IMR-90 (cell line): ENCODE measurements around the gene ZNF497. TPM values are rescaled to one million over a fixed set of nuclear protein-coding genes. Genes with fewer than 3 reads are reported as not detected.

ENCODE experiments used
- ATAC-seq: fragments of 200-7000 bp; cut with Tn5 transposase; 2 replicates; pipeline ENCODE4 v1.9.1; 2020; ENCODE audit warnings: low read depth, mild to moderate bottlenecking, moderate library complexity
- BruUV-seq: library from RNA; stranded (reverse); fragments of 400-500 nt; replicated peaks from 2 replicates; lab custom pipeline; 2021; lab: Mats Ljungman, UMichigan
- CTCF ChIA-PET: fragments of 300-600 bp; formaldehyde crosslinking; extraction: SDS; loops from one replicate; lab custom pipeline; 2021; ENCODE audit warnings: antibody characterized with exemption; lab: Yijun Ruan, JAX
- POLR2A ChIA-PET: fragments of 300-600 bp; sonication (Branson Sonifier 250); formaldehyde crosslinking; loops from one replicate; lab custom pipeline; 2022; ENCODE audit warnings: antibody characterized with exemption; ENCODE audit not compliant: unreplicated experiment; lab: Charles Lee
- DNase-seq: peaks from one replicate; pipeline ENCODE4 v3.0.0; 2013
- H2AFZ ChIP-seq: replicated peaks from 2 replicates; pipeline ENCODE3; 2013; ENCODE audit warnings: low read length, mild to moderate bottlenecking; ENCODE audit not compliant: poor library complexity
- H2AK5ac ChIP-seq: 2 replicates; pipeline ENCODE4 v1.6.1; 2013; ENCODE audit warnings: low read depth, low read length, inconsistent platforms
- H2AK9ac ChIP-seq: replicated peaks from 2 replicates; pipeline ENCODE3; 2013; ENCODE audit warnings: mild to moderate bottlenecking, low read depth, low read length, moderate library complexity; ENCODE audit not compliant: poor library complexity
- H2BK120ac ChIP-seq: 2 replicates; pipeline ENCODE4 v1.6.1; 2013; ENCODE audit warnings: low read depth, low read length, inconsistent platforms
- H2BK15ac ChIP-seq: 3 replicates; pipeline ENCODE4 v1.6.1; 2013; ENCODE audit warnings: low read depth, low read length, inconsistent platforms
- H2BK20ac ChIP-seq: 2 replicates; pipeline ENCODE4 v1.6.1; 2013; ENCODE audit warnings: low read depth, mild to moderate bottlenecking, inconsistent platforms, low read length, moderate library complexity
- H2BK5ac ChIP-seq: 2 replicates; pipeline ENCODE4 v1.6.1; 2013; ENCODE audit warnings: mild to moderate bottlenecking, low read depth, low read length, inconsistent platforms; ENCODE audit not compliant: poor library complexity, severe bottlenecking
- H3K14ac ChIP-seq: replicated peaks from 2 replicates; pipeline ENCODE4 v1.6.1; 2013; ENCODE audit warnings: low read depth, low read length, inconsistent platforms
- H3K18ac ChIP-seq: 2 replicates; pipeline ENCODE4 v1.6.1; 2013; ENCODE audit warnings: low read depth, low read length, control low read depth
- H3K23ac ChIP-seq: 2 replicates; pipeline ENCODE4 v1.6.1; 2013; ENCODE audit warnings: low read depth, low read length, inconsistent platforms
- H3K27ac ChIP-seq: 2 replicates; pipeline ENCODE4 v1.5.1; 2013; ENCODE audit warnings: mild to moderate bottlenecking, control low read depth, low read length; ENCODE audit not compliant: insufficient read depth
- H3K27me3 ChIP-seq: 2 replicates; pipeline ENCODE4 v1.6.1; 2013; ENCODE audit warnings: low read length; ENCODE audit not compliant: control insufficient read depth, insufficient read depth
- H3K36me3 ChIP-seq: 2 replicates; pipeline ENCODE4 v1.6.1; 2013; ENCODE audit warnings: low read length, mixed read lengths; ENCODE audit not compliant: control insufficient read depth, insufficient read depth
- H3K4ac ChIP-seq: 2 replicates; pipeline ENCODE4 v1.6.1; 2013; ENCODE audit warnings: low read depth, low read length, inconsistent platforms
- H3K4me1 ChIP-seq: 2 replicates; pipeline ENCODE4 v1.6.1; 2013; ENCODE audit warnings: low read length, mixed read lengths; ENCODE audit not compliant: control insufficient read depth, insufficient read depth
- H3K4me2 ChIP-seq: 2 replicates; pipeline ENCODE4 v1.6.1; 2013; ENCODE audit warnings: low read depth, mild to moderate bottlenecking, control low read depth, low read length, moderate library complexity
- H3K4me3 ChIP-seq: 2 replicates; pipeline ENCODE4 v1.5.1; 2013; ENCODE audit warnings: low read depth, mild to moderate bottlenecking, control low read depth, low read length, moderate library complexity; ENCODE audit not compliant: insufficient read depth
- H3K56ac ChIP-seq: 2 replicates; pipeline ENCODE4 v1.6.1; 2013; ENCODE audit warnings: low read length, inconsistent platforms; ENCODE audit not compliant: insufficient read depth; ENCODE audit errors: extremely low read depth
- H3K79me1 ChIP-seq, 2 experiments: 2 replicates each; pipeline ENCODE4 v1.6.1; 2013; ENCODE audit warnings: low read length in 2 of 2, inconsistent platforms in 1 of 2, low read depth in 1 of 2
- H3K9ac ChIP-seq: 2 replicates; pipeline ENCODE4 v1.6.1; 2013; ENCODE audit warnings: low read depth, low read length, control low read depth
- H3K9me1 ChIP-seq: 2 replicates; pipeline ENCODE4 v1.6.1; 2013; ENCODE audit warnings: low read length, inconsistent platforms; ENCODE audit not compliant: insufficient read depth
- H3K9me3 ChIP-seq: 2 replicates; pipeline ENCODE4 v1.6.1; 2013; ENCODE audit warnings: low read length; ENCODE audit not compliant: control insufficient read depth, insufficient read depth
- H4K20me1 ChIP-seq: 2 replicates; pipeline ENCODE4 v1.6.1; 2013; ENCODE audit warnings: low read length, inconsistent platforms; ENCODE audit not compliant: insufficient read depth
- H4K5ac ChIP-seq: 2 replicates; pipeline ENCODE4 v1.6.1; 2013; ENCODE audit warnings: mild to moderate bottlenecking, low read depth, low read length, control low read depth
- H4K8ac ChIP-seq, 2 experiments: 2 replicates each; pipeline ENCODE4 v1.6.1; 2013; ENCODE audit warnings: low read depth in 2 of 2, low read length in 2 of 2, control low read depth in 1 of 2, inconsistent platforms in 1 of 2
- H4K91ac ChIP-seq: 2 replicates; pipeline ENCODE4 v1.6.1; 2013; ENCODE audit warnings: low read depth, low read length, inconsistent platforms; ENCODE audit not compliant: insufficient read depth
- BHLHE40 ChIP-seq: fragments of 150-350 bp; IDR thresholded peaks from 2 replicates; pipeline ENCODE4 v1.6.1; 2016; ENCODE audit warnings: mild to moderate bottlenecking, low read depth, low read length
- CEBPB ChIP-seq: IDR thresholded peaks from 2 replicates; pipeline ENCODE4 v1.6.1; 2012; ENCODE audit warnings: low read depth, low read length, improper control_type of control experiment
- CHD1 ChIP-seq: IDR thresholded peaks from 2 replicates; pipeline ENCODE4 v1.6.1; 2012; ENCODE audit warnings: low read depth, low read length, improper control_type of control experiment
- FOS ChIP-seq: fragments of 150-350 bp; IDR thresholded peaks from 2 replicates; pipeline ENCODE4 v1.6.1; 2016; ENCODE audit warnings: low read depth, low read length
- MAFK ChIP-seq: IDR thresholded peaks from 2 replicates; pipeline ENCODE4 v1.6.1; 2012; ENCODE audit warnings: low read depth, low read length, improper control_type of control experiment
- MXI1 ChIP-seq: IDR thresholded peaks from 2 replicates; pipeline ENCODE4 v1.6.1; 2012; ENCODE audit warnings: low read depth, mild to moderate bottlenecking, low read length, moderate library complexity, borderline replicate concordance
- NFE2L2 ChIP-seq: fragments of 150-350 bp; IDR thresholded peaks from 2 replicates; pipeline ENCODE4 v1.6.1; 2016; ENCODE audit warnings: low read depth, mild to moderate bottlenecking, low read length
- POLR2A ChIP-seq: IDR thresholded peaks from 2 replicates; pipeline ENCODE4 v1.6.1; 2012; ENCODE audit warnings: mild to moderate bottlenecking, low read depth, low read length
- RCOR1 ChIP-seq: IDR thresholded peaks from 2 replicates; pipeline ENCODE4 v1.6.1; 2012; ENCODE audit warnings: mild to moderate bottlenecking, low read length, improper control_type of control experiment; ENCODE audit not compliant: insufficient replicate concordance
- WGBS, 2 experiments: methylation state at CpG; one replicate each; pipeline versions ENCODE4 v1.1.5 to v1.1.7; 2013; ENCODE audit warnings: missing lambda C conversion rate in 2 of 2; ENCODE audit not compliant: insufficient read length in 1 of 2; ENCODE audit errors: extremely low coverage in 2 of 2; 5-methylcytosine and 5-hydroxymethylcytosine counted together
- dilution Hi-C: fragments of 300-500 bp; cut with HindIII; formaldehyde crosslinking; loops from one replicate; pipeline ENCODE4 v1.14.3; 2018; ENCODE audit warnings: low sequenced_read_pairs; ENCODE audit not compliant: unreplicated experiment
- in situ Hi-C: fragments of 300-500 bp; cut with MboI; formaldehyde crosslinking; loops from 3 replicates; pipeline ENCODE4 v1.14.3; 2019; ENCODE audit warnings: low sequenced_read_pairs, inconsistent platforms, mixed read lengths
- intact Hi-C: fragments of 100-400 bp; cut with micrococcal nuclease; formaldehyde crosslinking; loops from 2 replicates; pipeline ENCODE4 v1.10.0; 2022
- polyA plus RNA-seq, 3 experiments: library from polyadenylated mRNA; depleted of rRNA; stranded (reverse); fragments of >200 nt; gene quantifications; 2 replicates each; pipeline ENCODE4 v1.2.3, GENCODE V29; 2012; ENCODE audit warnings: low replicate concordance in 1 of 3
- total RNA-seq: library from RNA; depleted of rRNA; stranded (reverse); fragments of >200 nt; gene quantifications from 2 replicates; pipeline ENCODE4 v1.2.3, GENCODE V29; 2012
- TF ChIP-seq, protein P1 (sequence below): fragments of 150-350 bp; IDR thresholded peaks from 2 replicates; pipeline ENCODE4 v1.6.1; 2017; ENCODE audit warnings: mild to moderate bottlenecking, antibody characterized with exemption, low read length, low read depth

The ZNF497 gene
- total and polyA plus RNA-seq, 2 of the 4 experiments (the other 2 are of a cell fraction): 0.18 to 0.24 TPM

DNA sequence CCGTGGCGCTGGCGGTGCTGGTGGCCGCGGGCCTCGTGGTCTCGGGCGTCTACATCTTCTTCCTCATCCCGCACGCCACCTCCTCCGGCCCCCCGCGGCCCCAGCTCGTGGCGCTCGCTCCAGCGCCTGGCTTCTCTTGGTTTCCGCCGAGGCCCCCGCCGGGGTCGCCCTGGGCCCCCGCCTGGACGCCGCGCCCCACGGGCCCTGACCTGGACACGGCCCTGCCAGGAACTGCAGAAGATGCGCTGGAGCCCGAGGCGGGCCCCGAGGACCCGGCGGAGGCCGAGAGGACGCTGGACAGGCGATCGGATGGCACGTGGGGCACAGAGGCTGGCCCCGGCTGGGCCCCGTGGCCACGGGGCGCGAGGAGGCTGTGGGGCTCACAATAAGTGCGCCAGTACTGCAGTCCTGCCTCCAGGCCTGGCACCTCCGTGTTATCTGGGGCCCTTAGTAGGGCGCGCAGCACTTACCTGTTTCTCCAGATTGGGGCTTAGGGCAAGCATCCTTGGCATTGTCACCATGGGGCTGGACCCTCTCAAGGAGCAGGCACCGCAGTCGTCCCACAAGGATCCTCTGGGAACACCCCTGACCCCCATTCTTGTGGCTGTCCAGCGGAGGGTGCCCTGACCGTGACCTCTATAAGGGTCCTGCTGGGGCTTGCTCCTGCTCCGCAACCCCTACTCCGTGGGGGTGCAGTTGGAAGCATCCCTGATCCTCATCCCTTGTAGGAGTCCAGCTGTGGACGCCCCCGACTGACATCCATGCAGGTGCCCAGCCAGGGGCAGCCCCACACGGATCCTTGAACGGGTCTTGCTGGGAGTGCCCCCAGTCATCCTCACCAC lies 34.4 kb upstream of the ZNF497 start:
- DNase-seq (no peak), ATAC-seq (no peak)
- in situ Hi-C loops: no loop called here
- H4K20me1 ChIP-seq: peaks cover 28% of the 10 kb centered on the region
- H2BK20ac ChIP-seq: no peak overlapping the region
- POLR2A ChIA-PET: no interaction called here
- H2AK5ac ChIP-seq: no peak overlapping the region
- peaks cover 9 to 35% of the 10 kb centered on the region in 2 experiments for H3K79me1 ChIP-seq
- H2BK15ac ChIP-seq: no peak overlapping the region
- 61% methylated on average over 32 of the region's 58 CpGs; no CpG with 5 or more reads in 1 of the 2 experiments for WGBS, 2 experiments
- no peak overlapping the region for H2BK120ac ChIP-seq
- CTCF ChIA-PET: no interaction called here
- H3K27ac ChIP-seq: no peak overlapping the region
- TF ChIP-seq BHLHE40: no peak
- no peak for TF ChIP-seq POLR2A
- no peak for TF ChIP-seq FOS
- TF ChIP-seq CHD1: no peak
- TF ChIP-seq, protein P1, sequence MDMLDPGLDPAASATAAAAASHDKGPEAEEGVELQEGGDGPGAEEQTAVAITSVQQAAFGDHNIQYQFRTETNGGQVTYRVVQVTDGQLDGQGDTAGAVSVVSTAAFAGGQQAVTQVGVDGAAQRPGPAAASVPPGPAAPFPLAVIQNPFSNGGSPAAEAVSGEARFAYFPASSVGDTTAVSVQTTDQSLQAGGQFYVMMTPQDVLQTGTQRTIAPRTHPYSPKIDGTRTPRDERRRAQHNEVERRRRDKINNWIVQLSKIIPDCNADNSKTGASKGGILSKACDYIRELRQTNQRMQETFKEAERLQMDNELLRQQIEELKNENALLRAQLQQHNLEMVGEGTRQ: no peak
- no peak for TF ChIP-seq MAFK
- TF ChIP-seq NFE2L2: no peak
- no peak for TF ChIP-seq RCOR1
- TF ChIP-seq MXI1: no peak
- no peak for TF ChIP-seq CEBPB
- H3K4me2 ChIP-seq: no peak overlapping the region
- no peak overlapping the region for H2AFZ ChIP-seq
- no peak overlapping the region for H3K18ac ChIP-seq
- no TSS peak for BruUV-seq
- H2BK5ac ChIP-seq: no peak overlapping the region
- H3K9me3 ChIP-seq: no peaks in the 10 kb centered on the region
- H3K14ac ChIP-seq: no peak overlapping the region
- H3K27me3 ChIP-seq: no peaks in the 10 kb centered on the region
- no peak overlapping the region for H3K56ac ChIP-seq
- H3K36me3 ChIP-seq: peaks cover 26% of the 10 kb centered on the region
- no peak overlapping the region for H4K91ac ChIP-seq
- no peak overlapping the region for H3K9ac ChIP-seq
- intact Hi-C loops: no loop called here
- no peak overlapping the region for H3K4me3 ChIP-seq
- H4K8ac ChIP-seq: no peak overlapping the region
- H3K23ac ChIP-seq: no peak overlapping the region
- peaks cover 3% of the 10 kb centered on the region for H3K4me1 ChIP-seq
- no peaks in the 10 kb centered on the region for H3K9me1 ChIP-seq
- no peak overlapping the region for H3K4ac ChIP-seq
- no peak overlapping the region for H4K5ac ChIP-seq
- H2AK9ac ChIP-seq: no peak overlapping the region
- dilution Hi-C loops: no loop called here
